HL-60 (cell line): ENCODE data around the gene CNBP.
"Not testable (repeated sequence)": the region's sequence is repeated elsewhere in the genome, so short reads cannot be mapped to it uniquely, and the experiment has no call there.

Experiments used
- DNase-seq, 2 experiments: peaks; one replicate each; pipeline ENCODE4 v3.0.0-alpha.2; 2010 to 2020; ENCODE audit warnings: low read depth in 1 of 2, low spot score in 1 of 2
- H3K27ac ChIP-seq: fragments of 250-450 bp; sonication (Bioruptor Pico); replicated peaks from 2 replicates; pipeline ENCODE4 v1.5.1; 2020; ENCODE audit warnings: mild to moderate bottlenecking, moderate library complexity
- H3K27me3 ChIP-seq: fragments of 250-450 bp; sonication (Bioruptor Pico); 2 replicates; pipeline ENCODE4 v1.5.1; 2021; ENCODE audit warnings: mild to moderate bottlenecking, moderate library complexity; ENCODE audit not compliant: insufficient read depth, poor library complexity, severe bottlenecking
- H3K4me3 ChIP-seq: replicated peaks from 2 replicates; pipeline ENCODE4 v1.5.1; 2011; ENCODE audit warnings: mild to moderate bottlenecking, control low read depth, low read length; ENCODE audit not compliant: insufficient read depth
- CTCF ChIP-seq: IDR thresholded peaks from one replicate; pipeline ENCODE4 v1.5.1; 2011; ENCODE audit warnings: low read length, control low read depth, inconsistent platforms; ENCODE audit not compliant: insufficient read depth
- GABPA ChIP-seq: IDR thresholded peaks from 2 replicates; pipeline ENCODE4 v1.6.1; 2012; ENCODE audit warnings: low read depth
- POLR2AphosphoS5 ChIP-seq: IDR thresholded peaks from 2 replicates; pipeline ENCODE4 v1.6.1; 2012; ENCODE audit warnings: low read depth
- SPI1 ChIP-seq: IDR thresholded peaks from 2 replicates; pipeline ENCODE4 v1.6.1; 2012; ENCODE audit warnings: low read depth, mild to moderate bottlenecking, borderline replicate concordance
- TF ChIP-seq, protein P1 (sequence below): IDR thresholded peaks from 2 replicates; pipeline ENCODE4 v1.6.1; 2012; ENCODE audit warnings: low read depth; ENCODE audit not compliant: insufficient replicate concordance

CNBP gene

GRCh38 chr3:129187857-129188256 is 4.2 kb upstream of the CNBP start:
- no peak for DNase-seq
- no peak overlapping the region; the same call in 1 of the 2 replicates for H3K27ac ChIP-seq
- no peak overlapping the region for H3K4me3 ChIP-seq
- TF ChIP-seq POLR2AphosphoS5, result no peak
- TF ChIP-seq, protein P1, sequence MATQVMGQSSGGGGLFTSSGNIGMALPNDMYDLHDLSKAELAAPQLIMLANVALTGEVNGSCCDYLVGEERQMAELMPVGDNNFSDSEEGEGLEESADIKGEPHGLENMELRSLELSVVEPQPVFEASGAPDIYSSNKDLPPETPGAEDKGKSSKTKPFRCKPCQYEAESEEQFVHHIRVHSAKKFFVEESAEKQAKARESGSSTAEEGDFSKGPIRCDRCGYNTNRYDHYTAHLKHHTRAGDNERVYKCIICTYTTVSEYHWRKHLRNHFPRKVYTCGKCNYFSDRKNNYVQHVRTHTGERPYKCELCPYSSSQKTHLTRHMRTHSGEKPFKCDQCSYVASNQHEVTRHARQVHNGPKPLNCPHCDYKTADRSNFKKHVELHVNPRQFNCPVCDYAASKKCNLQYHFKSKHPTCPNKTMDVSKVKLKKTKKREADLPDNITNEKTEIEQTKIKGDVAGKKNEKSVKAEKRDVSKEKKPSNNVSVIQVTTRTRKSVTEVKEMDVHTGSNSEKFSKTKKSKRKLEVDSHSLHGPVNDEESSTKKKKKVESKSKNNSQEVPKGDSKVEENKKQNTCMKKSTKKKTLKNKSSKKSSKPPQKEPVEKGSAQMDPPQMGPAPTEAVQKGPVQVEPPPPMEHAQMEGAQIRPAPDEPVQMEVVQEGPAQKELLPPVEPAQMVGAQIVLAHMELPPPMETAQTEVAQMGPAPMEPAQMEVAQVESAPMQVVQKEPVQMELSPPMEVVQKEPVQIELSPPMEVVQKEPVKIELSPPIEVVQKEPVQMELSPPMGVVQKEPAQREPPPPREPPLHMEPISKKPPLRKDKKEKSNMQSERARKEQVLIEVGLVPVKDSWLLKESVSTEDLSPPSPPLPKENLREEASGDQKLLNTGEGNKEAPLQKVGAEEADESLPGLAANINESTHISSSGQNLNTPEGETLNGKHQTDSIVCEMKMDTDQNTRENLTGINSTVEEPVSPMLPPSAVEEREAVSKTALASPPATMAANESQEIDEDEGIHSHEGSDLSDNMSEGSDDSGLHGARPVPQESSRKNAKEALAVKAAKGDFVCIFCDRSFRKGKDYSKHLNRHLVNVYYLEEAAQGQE, result no peak
- no peak for TF ChIP-seq CTCF
- no peak for TF ChIP-seq GABPA
- no peak for TF ChIP-seq SPI1
- H3K27me3 ChIP-seq, result no peaks in the 10 kb centered on the region

- TF ChIP-seq POLR2AphosphoS5, result no peak
- TF ChIP-seq, protein P1, result no peak
- TF ChIP-seq GABPA, result no peak
- TF ChIP-seq SPI1, result no peak
- no peak for TF ChIP-seq CTCF
- peak overlapping the region; percentile 6; the same call in 1 of the 2 replicates for H3K27ac ChIP-seq
Measured at GRCh38 chr3:129185783-129186182, 2.1 kb upstream of the CNBP start.

GRCh38 chr3:129184784-129185542 is 1.3 kb upstream of the CNBP start:
- H3K4me3 ChIP-seq, result peak overlapping the region; percentile 66
- not testable (repeated sequence) for DNase-seq, H3K27me3 ChIP-seq
- peak overlapping the region; percentile 98 for H3K27ac ChIP-seq

More at GRCh38 chr3:129185783-129186182, 2.1 kb upstream of the CNBP start:
- Histone ChIP-seq H3K27me3 (no peaks in the 10 kb centered on the region), H3K4me3 (no peak overlapping the region)
- DNase-seq, result no peak

DNA sequence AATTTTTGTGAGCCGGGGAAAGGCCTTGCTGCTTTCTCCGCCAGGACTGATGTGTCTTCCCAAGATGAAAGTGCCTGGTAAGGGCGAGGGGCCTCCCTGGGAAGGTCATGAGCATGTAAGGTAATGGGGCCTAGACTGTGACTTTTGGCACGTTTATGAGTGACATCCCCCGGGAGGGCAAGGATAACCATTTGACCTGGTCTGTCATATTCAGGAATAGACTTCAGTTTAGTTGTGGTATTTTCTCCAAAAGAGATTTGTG is 631 bp upstream of the CNBP start:
- peak in 1 of 2 experiments; percentile 33 for DNase-seq
- H3K27ac ChIP-seq, result peak overlapping the region; percentile 98
- TF ChIP-seq GABPA, result no peak
- TF ChIP-seq CTCF, result no peak
- peak overlapping the region; percentile 66 for H3K4me3 ChIP-seq
- no peaks in the 10 kb centered on the region for H3K27me3 ChIP-seq
